IgD-negative memory B cell (primary cell): Measurements from ENCODE around the gene MTFP1. TPM values are rescaled to one million over a fixed set of nuclear protein-coding genes. Genes with fewer than 3 reads are reported as not detected.

Source experiments
- H3K27ac Mint-ChIP-seq, 3 donors: one replicate each; pipeline ENCODE4 v1.8.0; 2020 to 2022; ENCODE audit warnings: mild to moderate bottlenecking in 3 of 3, mixed read lengths in 3 of 3, moderate library complexity in 1 of 3
- H3K27me3 Mint-ChIP-seq: one replicate; pipeline ENCODE4 v1.8.0; 2021; ENCODE audit warnings: mixed read lengths
- H3K36me3 Mint-ChIP-seq: one replicate; pipeline ENCODE4 v1.8.0; 2020; ENCODE audit warnings: mild to moderate bottlenecking, mixed read lengths
- H3K4me1 Mint-ChIP-seq, 3 donors: one replicate each; pipeline ENCODE4 v1.8.0; 2020 to 2022; ENCODE audit warnings: mixed read lengths in 3 of 3, mild to moderate bottlenecking in 1 of 3
- H3K4me3 Mint-ChIP-seq, 4 donors: one replicate each; pipeline ENCODE4 v1.8.0; 2020 to 2022; ENCODE audit warnings: mild to moderate bottlenecking in 4 of 4, mixed read lengths in 4 of 4, moderate library complexity in 3 of 4
- H3K9me3 Mint-ChIP-seq, 3 donors: one replicate each; pipeline ENCODE4 v1.8.0; 2020 to 2021; ENCODE audit warnings: mixed read lengths in 3 of 3, mild to moderate bottlenecking in 1 of 3
- polyA plus RNA-seq: library from polyadenylated mRNA; unstranded; fragments of 300-500 nt; fragmentation: Illumina TruSeq; gene quantifications from one replicate; pipeline ENCODE4 v1.2.3, GENCODE V29; 2021

MTFP1 gene
- polyA plus RNA-seq, 1 donor from 2014 or later: 27.8 TPM

DNA sequence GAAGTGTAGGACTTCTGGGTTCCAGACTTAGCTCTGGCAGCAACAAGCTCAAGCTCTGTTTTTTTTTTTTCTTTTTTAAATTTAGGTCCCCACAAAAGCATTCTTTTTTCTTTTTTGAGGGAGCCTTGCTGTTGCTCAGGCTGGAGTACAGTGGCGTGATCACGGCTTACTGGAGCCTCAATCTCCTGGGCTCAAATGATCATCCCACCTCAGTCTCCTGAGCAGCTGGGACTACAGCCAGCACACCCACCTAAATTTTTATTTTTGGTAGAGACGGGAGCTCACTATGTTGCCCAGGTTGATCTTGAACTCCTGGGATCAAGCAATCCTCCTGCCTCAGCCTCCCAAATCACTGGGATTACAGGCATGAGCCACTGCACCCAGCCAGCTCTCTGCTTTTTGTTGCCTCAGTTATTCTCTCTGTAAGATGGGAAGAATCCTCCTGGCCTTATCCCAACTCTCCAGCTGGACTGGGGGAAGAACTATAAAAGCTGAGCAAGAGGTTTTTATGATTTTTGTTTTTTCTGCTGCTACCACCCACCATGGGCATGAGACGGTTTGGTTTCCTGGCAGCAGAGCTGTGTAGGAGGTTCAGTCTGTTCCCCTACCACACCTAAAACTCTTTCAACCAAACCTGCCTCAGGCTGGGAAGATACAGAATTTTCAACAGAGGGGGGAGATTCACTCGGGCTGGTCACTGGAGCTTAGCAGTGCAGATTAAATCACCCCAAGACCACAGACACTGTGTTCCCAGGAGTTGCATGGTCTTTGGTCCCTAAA, 11.6 kb upstream of the MTFP1 start:
- Mint-ChIP-seq H3K27ac (peak overlapping the region in 2 of 3 donors; percentile 54 to 84), H3K27me3 (no peaks in the 10 kb centered on the region), H3K4me3 (no peak overlapping the region), H3K9me3 (no peaks in the 10 kb centered on the region), H3K36me3 (peaks cover 12% of the 10 kb centered on the region), H3K4me1 (no peaks in the 10 kb centered on the region)

DNA sequence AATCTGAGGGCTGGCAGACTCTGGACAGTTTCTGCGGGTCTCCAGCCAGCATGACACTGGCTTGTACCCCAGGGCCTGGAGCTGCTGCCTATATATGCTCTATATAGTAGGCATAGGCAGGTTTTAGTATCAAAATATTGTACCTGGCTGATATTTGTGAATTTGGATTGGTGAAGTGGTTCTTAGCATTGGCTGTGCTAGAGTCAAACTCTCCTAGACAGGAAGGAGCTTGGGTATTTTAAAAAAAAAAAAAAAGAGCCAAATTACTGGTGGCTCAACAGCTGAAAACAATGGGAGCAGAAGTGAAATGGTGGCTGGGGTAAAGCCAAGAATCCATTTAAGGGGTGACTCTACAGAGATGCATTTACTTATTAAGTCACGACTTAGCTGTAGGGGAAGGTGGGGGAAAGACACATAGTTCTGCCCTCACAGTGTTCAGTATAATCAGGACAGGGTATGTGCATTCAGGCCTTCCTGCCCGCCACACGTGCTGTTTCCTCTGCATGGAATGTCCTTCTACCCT, 11.0 kb upstream of the MTFP1 start:
- Mint-ChIP-seq H3K9me3 (no peaks in the 10 kb centered on the region), H3K4me1 (no peaks in the 10 kb centered on the region), H3K27ac (peak overlapping the region in 1 of 3 donors; percentile 84), H3K4me3 (no peak overlapping the region), H3K36me3 (peaks cover 12% of the 10 kb centered on the region), H3K27me3 (no peaks in the 10 kb centered on the region)

DNA sequence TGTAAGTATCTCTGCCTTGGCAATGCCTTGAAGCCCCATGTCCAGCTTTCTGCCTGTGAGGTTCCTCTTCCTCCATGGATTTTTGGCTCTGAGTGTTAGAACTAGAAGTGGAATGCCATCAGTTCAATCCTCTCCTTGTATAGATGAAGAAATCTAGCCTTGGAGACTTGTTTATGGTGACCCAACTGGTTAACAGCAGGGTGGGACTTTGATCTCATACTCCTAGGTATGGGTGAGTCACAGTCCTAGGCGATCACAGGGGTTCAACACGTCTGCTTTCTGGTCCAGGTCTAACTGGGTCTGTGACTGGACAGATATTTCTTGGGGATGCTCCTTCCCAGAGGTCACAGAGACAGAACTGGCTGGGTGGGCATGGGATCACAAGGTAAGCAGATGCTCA, 9.2 kb upstream of the MTFP1 start:
- Mint-ChIP-seq H3K4me3 (no peak overlapping the region), H3K4me1 (no peaks in the 10 kb centered on the region), H3K27ac (no peak overlapping the region), H3K27me3 (no peaks in the 10 kb centered on the region), H3K9me3 (no peaks in the 10 kb centered on the region), H3K36me3 (peaks cover 12% of the 10 kb centered on the region)

DNA sequence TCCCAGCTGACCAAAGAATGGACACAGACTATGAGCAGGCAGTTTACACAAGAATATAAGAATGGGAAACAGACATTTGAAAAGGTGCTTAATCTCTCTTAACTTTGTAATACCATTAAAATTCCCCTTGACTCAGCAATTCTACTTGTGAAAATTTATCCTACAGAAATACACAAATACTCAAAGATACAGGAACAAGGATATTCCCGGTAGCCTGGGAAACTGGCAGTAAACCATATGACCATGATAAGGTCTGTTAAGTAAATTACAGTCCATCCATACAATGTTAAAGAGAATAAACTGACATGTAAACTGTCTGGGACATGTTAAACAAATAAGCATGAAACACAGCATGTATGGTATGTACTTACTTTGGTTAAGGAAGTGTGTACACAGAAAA, 8.7 kb upstream of the MTFP1 start:
- no peaks in the 10 kb centered on the region for H3K9me3 Mint-ChIP-seq
- no peaks in the 10 kb centered on the region for H3K27me3 Mint-ChIP-seq
- H3K4me3 Mint-ChIP-seq: no peak overlapping the region

DNA sequence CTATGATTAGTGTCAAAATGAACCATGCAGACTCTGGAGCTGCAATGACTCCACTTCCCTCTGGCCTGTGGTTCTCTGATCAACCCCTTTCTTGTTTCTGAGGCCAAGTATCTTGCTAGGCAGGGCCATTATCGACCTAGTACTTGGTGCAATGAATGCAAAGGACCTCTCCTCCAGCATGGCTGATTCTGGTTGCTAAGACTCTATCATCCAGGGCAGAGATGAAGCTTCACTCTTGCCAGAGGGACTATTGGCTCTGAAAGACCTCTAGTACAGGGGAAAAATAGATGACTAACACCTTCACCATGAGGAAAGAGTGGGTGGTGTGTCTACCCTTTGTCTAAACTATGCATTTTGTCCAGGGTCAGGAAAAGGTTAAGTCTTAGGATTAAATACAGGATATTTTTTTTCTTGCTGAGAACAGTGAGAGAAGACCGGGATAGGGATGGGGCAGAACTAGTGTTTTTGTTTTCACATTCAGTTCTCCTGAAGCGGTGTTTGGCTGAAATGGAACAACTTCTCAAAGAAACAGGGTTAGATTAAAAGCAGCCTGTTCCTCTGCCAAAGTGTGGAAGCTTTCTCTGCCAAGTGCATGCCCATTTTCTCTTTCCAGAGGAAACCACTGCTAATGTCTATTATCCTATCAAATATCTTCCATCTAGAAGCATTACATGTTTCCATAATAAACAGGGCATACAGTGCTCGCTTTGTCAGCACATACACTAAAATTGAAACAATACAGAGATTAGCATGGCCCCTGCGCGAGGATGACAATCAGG, 5.0 kb upstream of the MTFP1 start:
- Mint-ChIP-seq H3K4me3 (peak overlapping the region in 2 of 4 donors; percentile 33 to 54), H3K36me3 (peaks cover 4% of the 10 kb centered on the region), H3K27me3 (no peaks in the 10 kb centered on the region), H3K9me3 (no peaks in the 10 kb centered on the region), H3K27ac (peak overlapping the region in 1 of 3 donors; percentile 85), H3K4me1 (peaks cover 13 to 26% (median 17%) of the 10 kb centered on the region in 3 donors)

More for the DNA sequence above, 8.7 kb upstream of the MTFP1 start:
- Mint-ChIP-seq H3K36me3 (peaks cover 12% of the 10 kb centered on the region), H3K4me1 (peaks cover 0 to 3% (median 0%) of the 10 kb centered on the region in 3 donors), H3K27ac (no peak overlapping the region)

DNA sequence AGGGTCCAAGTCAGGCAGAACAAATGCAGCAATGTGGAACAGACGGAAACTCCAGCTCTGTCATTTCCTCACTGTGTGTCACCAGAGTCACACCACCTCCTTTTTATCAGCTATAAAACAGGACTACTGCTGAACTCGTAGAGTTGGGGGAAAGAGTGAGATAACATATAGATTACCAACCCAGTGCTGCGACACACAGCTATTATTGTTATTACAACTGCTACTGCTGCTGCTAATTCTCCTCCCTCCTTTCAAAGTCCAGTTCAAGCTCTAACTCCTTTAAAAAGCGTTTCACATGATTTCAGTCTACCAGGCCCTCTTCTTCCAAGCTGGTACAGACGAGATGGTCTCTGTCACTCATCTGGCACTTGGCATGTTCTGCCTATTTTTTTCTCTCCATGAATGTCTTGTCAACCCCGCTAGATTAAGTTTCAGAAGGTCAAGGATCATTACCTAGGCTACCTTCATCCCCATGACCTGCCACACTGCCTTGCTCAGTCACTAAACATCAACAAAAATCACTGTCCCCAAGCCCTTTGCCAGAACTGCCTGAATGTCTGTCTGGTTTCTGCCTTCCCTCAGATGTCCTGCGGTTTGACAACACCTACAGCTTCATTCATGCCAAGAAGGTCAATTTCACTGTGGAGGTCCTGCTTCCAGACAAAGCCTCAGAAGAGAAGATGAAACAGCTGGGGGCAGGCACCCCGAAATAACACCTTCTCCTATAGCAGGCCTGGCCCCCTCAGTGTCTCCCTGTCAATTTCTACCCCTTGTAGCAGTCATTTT, 3.7 kb upstream of the MTFP1 start:
- Mint-ChIP-seq H3K4me1 (peaks cover 21 to 29% (median 27%) of the 10 kb centered on the region in 3 donors), H3K4me3 (peak overlapping the region in 3 of 4 donors; percentile 78 to 96 (median 91)), H3K27me3 (no peaks in the 10 kb centered on the region), H3K36me3 (no peaks in the 10 kb centered on the region), H3K27ac (peak overlapping the region in 2 of 3 donors; percentile 67 to 95), H3K9me3 (no peaks in the 10 kb centered on the region)

DNA sequence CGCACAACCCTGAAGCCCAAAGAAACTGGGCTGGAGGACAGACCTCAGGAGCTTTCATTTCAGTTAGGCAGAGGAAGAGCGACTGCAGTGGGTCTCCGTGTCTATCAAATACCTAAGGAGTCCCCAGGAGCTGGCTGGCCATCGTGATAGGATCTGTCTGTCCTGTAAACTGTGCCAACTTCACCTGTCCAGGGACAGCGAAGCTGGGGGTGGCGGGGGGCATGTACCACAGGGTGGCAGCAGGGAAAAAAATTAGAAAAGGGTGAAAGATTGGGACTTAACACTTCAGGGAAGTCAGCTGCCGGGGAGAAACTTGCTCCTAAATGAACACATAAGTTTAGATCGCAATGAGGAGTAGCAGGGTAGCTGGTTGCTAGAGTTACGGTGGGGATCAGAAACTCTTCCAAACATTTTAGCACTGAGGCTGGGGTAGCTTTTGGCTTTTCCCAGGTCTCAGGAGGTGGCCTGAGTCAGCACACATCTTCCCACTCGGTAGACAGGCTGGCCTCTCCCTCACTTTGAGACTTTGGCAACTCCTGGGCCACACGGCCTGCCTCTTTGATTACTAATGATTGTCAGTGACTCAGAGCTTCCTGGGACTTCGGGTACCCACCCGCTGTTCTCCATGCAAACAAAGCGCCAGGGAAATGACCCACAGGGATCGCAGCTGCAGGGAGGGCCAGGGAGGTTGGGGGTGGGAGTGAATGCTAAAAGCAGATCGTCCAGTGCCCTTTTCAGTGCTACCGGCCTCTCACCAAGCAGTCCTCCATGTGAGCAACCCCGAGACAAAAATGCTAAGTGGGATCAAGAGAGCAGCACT, 2.9 kb upstream of the MTFP1 start:
- Mint-ChIP-seq H3K9me3 (no peaks in the 10 kb centered on the region), H3K4me1 (peaks cover 21 to 31% (median 28%) of the 10 kb centered on the region in 3 donors), H3K4me3 (peak overlapping the region; percentile 91 to 99 (median 96)), H3K27me3 (no peaks in the 10 kb centered on the region), H3K27ac (peak overlapping the region in 2 of 3 donors; percentile 67 to 95), H3K36me3 (no peaks in the 10 kb centered on the region)

DNA sequence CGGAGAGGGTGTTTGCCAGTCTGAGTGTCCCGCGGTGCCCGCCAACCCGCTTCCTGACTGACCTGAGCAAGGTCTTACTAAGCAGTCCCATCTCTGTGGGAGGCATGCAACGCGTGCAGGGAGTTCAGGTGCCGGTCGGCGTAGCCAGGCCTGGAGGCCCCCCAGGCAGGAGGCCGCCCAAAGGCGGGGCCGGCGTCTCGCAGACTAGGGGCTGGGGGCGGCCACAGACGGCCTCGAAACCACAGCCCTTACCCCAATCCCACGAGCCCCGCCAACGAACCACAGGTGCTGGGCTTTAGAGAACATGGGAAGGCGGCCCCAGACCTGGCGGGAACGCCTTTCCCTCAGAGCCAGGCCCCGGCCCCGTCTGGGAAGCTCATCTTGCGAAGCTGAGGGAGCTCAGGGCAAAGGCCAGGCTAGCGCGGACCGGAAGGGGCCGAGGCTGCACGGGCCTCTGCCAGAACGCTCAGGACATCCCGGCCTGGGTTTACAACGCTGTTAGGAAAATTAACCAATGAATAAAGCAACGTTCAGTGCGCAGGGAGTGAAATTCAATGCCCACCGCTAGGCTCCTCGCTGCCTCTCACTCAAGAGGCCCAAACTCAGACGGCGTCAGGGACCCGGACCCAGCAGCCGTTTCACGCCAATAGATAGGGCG, 2.1 kb upstream of the MTFP1 start:
- H3K27me3 Mint-ChIP-seq: no peaks in the 10 kb centered on the region
- peak overlapping the region; percentile 81 to 98 (median 95) for H3K27ac Mint-ChIP-seq
- H3K4me3 Mint-ChIP-seq: peak overlapping the region; percentile 91 to 99 (median 96)
- H3K9me3 Mint-ChIP-seq: no peaks in the 10 kb centered on the region
- H3K36me3 Mint-ChIP-seq: no peaks in the 10 kb centered on the region
- peaks cover 21 to 31% (median 28%) of the 10 kb centered on the region in 3 donors for H3K4me1 Mint-ChIP-seq

DNA sequence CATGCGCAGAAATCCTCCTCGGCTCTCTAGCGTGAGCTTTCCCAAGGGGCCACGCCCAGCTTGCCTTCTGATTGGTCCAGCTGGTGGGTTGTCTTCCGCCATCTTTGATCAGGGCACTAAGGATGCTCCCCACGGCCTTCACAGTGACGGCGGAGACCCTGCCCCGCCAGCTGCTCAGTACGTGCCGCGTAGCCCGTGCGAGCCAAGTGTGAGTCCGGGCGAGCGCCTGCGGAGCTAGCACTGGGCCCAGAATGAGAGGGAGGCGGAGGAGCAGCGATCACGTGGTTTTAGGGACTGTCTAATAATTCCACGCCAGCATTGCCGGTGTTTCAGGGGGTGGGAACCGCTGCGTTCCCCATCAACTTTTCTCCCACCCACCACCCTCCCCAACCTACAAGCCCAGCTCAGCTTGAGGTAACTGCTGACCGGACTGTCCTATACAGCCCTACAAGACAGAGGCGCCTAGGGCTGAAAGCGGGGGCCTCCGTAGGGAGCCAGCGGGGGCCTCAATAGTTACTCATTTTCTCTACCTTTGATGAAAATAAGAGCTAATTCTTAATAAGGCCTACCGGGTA, 1.5 kb upstream of the MTFP1 start:
- H3K4me1 Mint-ChIP-seq: peaks cover 21 to 31% (median 28%) of the 10 kb centered on the region in 3 donors
- peak overlapping the region; percentile 91 to 99 (median 96) for H3K4me3 Mint-ChIP-seq
- H3K36me3 Mint-ChIP-seq: no peaks in the 10 kb centered on the region
- H3K27me3 Mint-ChIP-seq: no peaks in the 10 kb centered on the region
- peak overlapping the region; percentile 81 to 98 (median 95) for H3K27ac Mint-ChIP-seq
- no peaks in the 10 kb centered on the region for H3K9me3 Mint-ChIP-seq

DNA sequence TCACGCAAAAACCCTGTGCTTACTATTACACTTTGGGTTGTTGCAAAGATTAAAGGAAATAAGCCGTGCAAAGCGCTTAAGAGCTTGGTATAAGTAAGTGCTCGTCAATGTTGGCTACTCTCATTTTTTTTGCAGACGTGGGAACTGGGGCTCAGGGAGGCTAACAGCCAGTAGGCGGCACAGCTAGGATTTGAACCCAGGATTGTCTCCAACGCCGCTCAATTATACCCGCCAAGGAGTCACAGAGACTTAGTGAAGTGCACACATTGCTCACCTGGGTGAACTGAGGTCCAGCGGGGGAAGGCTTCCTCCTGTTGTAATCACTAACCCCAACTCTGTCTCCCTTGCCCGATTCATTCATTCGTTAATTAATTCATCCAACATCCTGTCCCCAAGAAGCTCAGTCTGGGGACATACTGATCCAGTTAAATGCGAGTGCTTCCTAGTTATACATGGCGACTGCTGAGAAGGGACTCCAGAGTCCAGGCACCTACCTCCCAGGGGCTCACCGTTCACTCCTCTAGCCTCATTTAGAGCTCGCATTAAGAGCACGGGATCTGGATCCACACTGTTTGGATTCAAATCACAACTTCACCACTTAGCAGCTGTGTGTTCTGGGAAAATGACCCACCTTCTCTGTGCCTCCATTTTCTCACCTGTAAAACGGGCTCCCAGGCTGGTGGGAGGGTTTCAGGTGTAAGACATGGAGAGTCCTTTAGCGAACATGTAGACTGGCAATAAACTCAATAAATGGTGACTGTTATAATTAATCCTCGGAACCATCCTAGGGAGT, 838 bp upstream of the MTFP1 start:
- Mint-ChIP-seq H3K9me3 (no peaks in the 10 kb centered on the region), H3K27me3 (no peaks in the 10 kb centered on the region), H3K4me1 (peaks cover 21 to 31% (median 28%) of the 10 kb centered on the region in 3 donors), H3K36me3 (no peaks in the 10 kb centered on the region), H3K4me3 (peak overlapping the region; percentile 91 to 99 (median 96)), H3K27ac (peak overlapping the region; percentile 81 to 99 (median 98))

DNA sequence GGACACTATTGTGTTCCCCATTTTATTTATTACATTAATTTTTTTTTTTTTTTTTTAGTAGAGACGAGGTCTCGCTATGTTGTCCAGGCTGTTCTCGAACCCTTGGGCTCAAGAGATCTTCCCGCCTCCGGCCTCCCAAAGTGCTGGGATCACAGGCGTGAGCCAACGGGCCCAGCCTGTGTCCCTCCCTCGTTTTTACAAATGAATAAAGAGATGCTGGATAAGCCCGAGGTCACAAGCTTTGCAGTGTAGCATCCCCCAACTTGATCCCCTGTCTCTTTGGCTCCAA, 297 bp upstream of the MTFP1 start:
- H3K4me1 Mint-ChIP-seq: peaks cover 21 to 31% (median 28%) of the 10 kb centered on the region in 3 donors
- peak overlapping the region; percentile 91 to 96 (median 96) for H3K4me3 Mint-ChIP-seq

DNA sequence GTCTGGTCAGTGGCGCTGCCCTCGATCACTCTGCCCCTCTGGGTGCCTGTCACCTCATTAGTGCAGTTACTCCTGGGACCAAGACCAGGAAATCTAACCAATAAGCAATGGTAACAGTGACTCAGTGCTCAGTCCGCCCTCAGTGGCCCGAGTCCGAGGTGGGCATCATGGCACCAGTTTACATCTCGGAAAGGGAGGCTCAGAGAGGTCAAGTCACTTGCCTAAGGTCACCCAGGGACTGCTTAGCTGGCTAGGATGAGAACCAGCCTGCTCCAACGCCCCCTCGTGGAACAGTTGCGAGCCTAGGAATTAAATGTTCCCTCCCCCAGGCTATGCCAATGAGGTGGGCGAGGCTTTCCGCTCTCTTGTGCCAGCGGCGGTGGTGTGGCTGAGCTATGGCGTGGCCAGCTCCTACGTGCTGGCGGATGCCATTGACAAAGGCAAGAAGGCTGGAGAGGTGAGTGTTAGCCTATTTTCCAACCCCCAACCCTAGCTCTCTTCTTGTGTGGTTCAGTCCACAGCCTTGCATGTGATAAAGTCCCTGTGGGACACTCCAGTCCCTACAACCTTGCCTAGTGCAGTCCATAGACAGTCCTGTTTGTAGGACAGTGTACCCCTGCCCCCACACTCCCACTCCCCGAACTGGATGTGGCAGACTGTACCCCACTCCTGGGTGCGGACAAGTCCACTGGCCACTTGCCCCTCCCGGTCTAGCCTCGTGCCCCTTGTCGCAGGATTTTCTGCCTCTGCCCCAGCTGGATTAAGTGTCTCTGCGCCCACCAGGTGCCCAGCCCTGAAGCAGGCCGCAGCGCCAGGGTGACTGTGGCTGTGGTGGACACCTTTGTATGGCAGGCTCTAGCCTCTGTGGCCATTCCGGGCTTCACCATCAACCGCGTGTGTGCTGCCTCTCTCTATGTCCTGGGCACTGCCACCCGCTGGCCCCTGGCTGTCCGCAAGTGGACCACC, 1.1 kb downstream of the MTFP1 start:
- H3K9me3 Mint-ChIP-seq: no peaks in the 10 kb centered on the region
- H3K4me1 Mint-ChIP-seq: peaks cover 21 to 30% (median 28%) of the 10 kb centered on the region in 3 donors
- H3K27ac Mint-ChIP-seq: peak overlapping the region; percentile 81 to 99 (median 95)
- no peaks in the 10 kb centered on the region for H3K27me3 Mint-ChIP-seq
- no peaks in the 10 kb centered on the region for H3K36me3 Mint-ChIP-seq
- H3K4me3 Mint-ChIP-seq: peak overlapping the region; percentile 91 to 96 (median 96)

More for the DNA sequence above, 297 bp upstream of the MTFP1 start:
- no peaks in the 10 kb centered on the region for H3K9me3 Mint-ChIP-seq
- H3K27ac Mint-ChIP-seq: peak overlapping the region; percentile 81 to 99 (median 95)
- H3K27me3 Mint-ChIP-seq: no peaks in the 10 kb centered on the region
- H3K36me3 Mint-ChIP-seq: no peaks in the 10 kb centered on the region
